ENCODE measurements around the gene CRYL1.

Gene CRYL1

DNA sequence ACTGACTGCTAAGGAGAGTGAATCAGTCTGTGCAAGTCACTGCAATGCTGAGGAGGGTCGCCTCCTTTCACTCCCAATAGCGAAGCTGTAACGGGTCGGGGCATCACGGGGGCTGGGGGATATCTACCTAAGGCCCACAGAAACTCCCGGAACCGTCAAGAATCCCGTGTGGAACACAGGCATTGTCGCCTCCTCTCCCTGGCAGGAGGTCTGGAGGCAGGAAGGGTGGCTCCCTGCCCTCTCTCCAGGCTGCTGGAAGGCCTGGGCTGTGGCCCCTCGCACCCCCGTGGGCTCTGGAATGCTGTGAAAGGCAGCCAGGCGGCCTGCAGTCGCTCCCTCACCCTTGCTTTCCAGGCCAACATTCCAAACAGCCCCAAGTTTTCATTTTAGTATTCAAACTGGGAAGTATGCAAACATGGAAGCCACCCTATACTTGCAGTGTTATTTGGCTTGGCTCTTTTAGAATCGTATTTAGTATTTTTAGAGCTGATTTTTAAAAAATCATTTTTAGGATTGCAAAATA, 109.4 kb downstream of the CRYL1 start:
- no peak for FAIRE-seq

DNA sequence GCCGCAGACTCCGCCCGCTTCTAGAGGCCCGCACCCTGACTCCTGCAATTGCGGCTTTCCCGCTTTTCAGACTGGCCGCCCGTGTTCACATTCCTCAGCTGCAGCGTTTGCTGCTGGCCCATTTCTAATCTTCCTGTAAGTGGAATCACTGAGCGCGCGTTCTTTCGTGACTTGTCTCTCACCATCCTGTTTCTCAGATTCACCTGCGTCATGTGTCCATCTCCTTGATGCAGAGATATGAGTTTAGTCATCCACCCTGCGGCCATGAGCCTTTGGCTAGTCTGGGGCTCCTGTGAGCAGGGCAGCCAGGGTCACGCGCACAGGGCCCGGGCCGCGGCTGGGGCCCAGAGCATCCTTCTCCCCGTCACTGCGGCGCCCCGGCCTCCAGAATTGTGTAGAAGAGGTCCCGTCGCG, 110.0 kb downstream of the CRYL1 start:
- no peak for FAIRE-seq

DNA sequence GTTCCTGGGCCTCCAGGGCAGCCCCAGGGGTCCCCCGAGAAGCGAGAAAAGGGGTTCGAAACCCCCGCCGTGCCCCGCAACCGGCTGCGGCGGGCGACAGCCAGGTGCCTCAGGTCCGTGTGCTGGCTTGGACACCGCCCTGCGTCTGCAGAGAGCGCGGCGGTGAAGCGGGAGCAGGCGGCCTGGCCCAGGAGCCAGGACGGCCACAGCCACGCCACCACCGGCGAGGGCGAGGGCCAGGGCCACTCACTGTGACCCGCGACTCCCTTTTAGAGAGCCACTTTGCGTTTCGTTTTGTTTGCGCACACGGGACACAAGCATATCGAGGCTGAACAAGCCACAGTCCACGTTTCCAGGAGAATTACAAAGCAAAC, 110.4 kb downstream of the CRYL1 start:
- no peak for FAIRE-seq

DNA sequence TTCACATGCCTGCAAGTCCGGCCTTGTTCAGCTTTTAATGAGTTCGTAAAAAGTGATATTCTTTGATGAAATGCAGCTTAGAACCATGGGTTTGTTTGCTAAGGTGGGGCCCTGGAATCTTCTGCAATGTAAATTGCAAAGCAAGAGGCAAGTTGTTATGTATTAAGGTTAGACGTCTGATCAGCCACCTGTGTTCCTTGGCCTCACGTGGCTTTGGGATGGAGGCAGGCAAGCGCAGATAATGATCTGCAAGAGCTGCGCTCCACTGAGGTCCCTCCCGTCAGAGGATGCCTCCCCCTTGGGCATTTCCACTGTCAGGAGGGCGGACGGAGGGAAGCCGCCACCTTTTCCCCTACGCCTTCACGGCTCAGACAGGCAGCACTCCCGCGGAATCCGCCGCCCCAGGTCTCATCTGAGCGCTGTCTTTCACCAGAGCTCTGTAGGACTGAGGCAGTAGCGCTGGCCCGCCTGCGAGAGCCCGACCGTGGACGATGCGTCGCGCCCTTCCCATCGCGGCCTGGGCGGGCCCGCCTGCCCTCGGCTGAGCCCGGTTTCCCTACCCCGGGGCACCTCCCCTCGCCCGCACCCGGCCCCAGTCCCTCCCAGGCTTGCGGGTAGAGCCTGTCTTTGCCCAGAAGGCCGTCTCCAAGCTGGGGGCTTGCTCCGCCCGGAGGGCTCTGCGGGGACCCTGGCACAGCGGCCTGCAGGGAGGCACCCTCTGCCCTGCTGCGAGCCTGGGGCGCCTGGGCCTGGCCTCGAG, 110.9 kb downstream of the CRYL1 start:
- FAIRE-seq: no peak

DNA sequence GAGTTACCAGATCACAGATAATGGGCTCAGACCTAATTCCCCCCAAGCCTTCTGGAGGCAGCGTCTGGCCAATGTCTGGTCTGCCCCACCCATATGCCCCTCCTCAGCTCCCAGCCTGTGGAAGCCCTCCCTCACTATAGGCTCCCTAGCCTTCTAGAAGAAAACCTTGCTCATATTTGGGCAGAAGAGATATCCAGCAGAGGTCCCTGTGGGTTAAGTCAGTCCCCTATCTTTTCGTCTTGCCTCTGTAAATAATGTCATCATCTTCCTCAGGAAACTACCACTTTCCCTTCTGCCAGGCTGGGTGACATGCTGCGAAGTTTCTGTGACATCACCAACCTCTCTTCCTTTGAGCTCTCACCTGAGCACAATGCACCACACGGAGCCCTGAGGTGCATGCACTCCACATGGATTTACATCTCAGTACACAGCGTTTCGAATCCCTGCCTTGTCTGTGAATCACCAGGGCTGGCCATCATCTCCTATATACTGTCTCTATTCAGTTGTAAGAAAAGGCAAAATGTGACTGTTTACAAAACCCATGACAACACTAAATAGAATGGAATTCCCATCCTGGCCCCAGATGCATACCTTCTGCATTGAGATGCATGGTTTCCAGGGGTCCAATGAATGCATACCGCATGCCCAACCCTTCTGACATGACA, 112.8 kb downstream of the CRYL1 start:
- FAIRE-seq: no peak

DNA sequence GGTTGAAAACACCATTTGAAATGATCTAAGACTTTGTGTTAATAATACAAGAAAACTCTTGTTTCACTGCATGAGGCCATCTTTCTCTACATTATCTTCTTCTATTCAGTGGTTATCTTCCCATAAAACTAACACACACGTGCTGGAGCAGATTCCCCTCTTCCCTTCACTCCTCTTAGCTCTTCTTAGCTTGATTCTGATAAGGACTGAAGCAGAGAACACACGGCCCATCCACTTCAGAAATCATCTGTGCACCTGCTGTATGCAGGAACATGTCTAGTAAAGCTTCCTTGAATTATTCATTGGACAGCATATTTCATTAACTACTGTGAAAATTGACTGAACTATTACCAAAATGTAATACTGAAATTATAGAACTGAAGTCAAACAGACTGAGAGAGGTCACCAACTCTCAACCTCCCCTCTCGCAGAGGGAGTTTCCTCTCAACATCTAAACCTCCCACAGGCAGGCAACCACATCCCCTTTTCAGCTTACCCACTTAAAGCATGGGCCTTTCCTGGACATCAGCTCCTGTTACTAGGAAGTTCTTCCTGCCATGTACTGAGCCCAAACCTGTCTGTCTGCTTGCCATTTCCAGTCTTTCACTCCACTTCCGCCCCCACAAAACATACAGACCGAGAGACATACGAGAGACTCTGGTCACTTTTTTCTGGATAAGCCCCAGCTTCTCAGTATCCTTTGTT, 113.9 kb downstream of the CRYL1 start:
- no peak for FAIRE-seq

DNA sequence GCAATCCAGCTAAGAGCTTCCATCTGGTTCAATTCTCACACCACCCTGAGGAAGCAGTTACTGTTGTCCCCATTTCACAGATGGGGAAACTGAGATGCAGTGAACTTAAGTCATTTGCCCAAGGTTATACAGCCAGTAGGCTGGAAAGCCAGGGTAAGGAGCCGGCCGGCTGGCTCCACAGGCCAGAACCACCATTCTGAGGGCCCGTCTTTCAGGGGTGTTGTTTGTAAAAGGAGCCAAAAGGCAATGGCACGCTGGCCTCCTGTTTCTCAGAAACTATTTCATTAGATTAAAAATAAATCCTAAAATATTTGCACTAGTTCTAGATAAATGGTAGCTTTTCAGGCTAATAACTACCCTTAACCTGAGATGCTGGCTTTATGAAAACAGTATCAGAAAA, 114.9 kb downstream of the CRYL1 start:
- FAIRE-seq: no peak

DNA sequence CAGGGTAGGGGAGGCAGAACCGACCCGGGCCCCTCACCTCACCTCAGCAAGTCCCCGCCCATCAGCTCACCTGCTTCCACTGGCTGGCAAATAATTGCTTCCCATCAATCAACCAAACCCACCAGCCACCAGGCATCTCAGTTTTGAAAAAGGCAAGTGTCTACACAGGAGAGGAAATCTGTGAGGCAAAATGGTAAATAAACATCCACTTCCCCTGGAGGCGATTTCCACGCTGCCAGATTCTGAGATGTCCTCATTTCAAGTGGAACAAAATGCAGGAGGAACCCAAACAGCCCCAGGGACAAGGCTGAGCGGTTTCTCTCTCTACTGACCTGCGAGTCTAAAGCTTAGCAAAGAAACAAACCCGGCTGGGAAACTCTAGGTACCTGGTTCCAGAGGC, 117.5 kb downstream of the CRYL1 start:
- no peak for FAIRE-seq

DNA sequence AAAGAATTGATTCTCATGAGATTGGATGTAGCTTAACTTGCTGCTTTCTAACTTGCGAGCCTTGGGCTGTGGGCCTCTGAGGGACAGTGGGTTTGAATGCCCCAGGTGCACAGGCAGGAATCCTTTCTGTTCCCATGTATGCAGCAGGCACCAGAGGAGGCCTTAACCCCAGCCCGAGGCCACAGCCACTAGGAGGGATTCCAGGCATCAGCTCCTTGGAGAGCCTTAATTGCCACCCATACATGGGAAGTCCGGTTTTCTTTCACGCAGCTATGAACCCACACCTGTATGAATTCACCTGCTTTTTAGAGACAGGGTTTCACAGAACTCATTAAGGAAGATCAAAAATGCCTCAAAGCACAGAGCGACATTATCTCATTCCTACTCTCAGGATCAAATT, 117.9 kb downstream of the CRYL1 start:
- FAIRE-seq: no peak

DNA sequence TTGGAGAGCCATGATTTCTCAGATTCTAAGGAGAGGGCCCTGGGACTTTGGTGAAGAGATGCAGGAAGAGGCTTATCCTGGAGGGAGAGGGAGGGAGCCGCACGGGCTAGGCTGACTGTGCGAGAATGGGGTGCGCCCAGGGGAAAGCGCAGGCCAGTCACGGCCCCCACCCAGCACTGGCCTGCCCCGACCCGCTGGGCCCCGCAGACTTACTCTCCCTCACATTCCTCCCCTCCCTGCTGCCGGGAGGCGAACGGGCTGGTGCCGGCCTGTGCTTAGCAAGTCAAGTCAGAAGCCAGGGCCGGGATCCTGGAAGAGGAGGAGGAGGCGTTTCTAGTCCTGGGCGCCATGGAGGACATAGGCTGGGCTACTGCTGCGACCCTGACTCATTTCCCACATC, 120.0 kb downstream of the CRYL1 start:
- no peak for FAIRE-seq

DNA sequence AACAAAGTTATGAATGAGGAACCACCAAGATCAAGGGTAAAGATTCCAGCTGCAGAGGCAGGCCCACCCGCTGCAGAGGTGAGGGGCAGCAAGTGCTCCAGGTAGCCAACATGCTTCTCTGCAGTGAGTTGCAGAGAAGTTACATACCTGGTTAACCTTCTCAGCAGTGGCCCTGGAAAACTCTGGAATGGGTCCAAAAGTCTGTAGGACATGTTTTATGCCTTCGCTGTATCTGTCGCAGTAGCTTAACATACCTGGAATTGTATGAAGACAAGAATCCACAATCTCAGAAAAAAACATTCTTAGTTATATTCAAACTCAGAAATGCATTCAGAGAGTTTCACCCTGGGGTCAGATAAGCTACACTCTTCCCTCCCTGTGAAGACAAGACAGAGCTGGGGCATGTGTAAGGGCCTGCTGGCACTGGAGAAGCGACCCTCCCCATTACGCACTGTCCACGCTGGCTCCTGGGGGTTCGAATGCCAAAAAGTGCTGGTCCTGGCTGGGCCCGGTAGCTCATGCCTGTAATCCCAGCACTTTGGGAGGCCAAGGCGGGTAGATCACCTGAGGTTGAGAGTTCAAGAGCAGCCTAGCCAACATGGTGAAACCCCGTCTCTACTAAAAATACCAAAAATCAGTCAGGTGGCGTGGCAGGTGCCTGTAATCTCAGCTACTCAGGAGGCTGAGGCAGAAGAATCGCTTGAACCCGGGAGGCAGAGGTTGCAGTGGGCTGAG, 121.0 kb downstream of the CRYL1 start:
- FAIRE-seq: no peak

DNA sequence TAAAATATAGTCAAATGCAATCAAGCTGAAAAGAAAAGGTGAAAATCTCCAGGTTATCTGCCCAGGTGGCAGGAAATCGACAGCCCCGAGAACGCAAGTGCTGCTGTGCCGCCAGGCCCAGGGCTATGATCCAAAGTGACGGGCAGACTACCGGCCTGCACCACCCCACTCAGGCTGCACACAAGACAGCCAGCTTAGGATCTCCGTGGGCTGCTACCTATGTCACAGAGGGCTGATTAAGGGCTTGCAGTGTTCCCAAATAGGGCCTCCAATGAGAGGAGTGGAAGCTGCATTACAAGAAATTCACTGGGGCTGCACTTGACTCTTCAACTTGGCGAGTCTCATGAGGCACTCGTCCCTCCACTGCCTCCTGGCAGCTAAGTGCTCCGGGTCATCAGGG, 121.8 kb downstream of the CRYL1 start:
- no peak for FAIRE-seq

DNA sequence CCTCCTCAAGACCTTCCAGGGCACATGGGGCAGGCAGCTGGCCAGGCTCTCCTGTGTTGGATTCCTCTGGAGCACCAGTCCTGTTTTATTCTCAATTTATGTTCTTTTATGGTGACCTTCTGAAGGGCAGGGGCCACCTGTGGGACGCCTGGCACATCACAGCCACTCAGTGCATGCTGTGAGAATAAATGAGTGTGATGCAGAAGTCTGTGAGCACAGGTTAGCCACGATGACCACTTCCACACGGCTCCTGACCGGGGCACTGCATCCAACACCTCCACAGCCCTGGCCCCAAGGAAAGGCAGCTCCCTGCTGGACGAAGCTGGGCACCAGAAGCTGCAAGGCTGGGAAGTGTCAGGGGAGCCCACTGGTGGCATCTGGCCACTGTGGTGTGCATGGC, 122.8 kb downstream of the CRYL1 start:
- FAIRE-seq: no peak

DNA sequence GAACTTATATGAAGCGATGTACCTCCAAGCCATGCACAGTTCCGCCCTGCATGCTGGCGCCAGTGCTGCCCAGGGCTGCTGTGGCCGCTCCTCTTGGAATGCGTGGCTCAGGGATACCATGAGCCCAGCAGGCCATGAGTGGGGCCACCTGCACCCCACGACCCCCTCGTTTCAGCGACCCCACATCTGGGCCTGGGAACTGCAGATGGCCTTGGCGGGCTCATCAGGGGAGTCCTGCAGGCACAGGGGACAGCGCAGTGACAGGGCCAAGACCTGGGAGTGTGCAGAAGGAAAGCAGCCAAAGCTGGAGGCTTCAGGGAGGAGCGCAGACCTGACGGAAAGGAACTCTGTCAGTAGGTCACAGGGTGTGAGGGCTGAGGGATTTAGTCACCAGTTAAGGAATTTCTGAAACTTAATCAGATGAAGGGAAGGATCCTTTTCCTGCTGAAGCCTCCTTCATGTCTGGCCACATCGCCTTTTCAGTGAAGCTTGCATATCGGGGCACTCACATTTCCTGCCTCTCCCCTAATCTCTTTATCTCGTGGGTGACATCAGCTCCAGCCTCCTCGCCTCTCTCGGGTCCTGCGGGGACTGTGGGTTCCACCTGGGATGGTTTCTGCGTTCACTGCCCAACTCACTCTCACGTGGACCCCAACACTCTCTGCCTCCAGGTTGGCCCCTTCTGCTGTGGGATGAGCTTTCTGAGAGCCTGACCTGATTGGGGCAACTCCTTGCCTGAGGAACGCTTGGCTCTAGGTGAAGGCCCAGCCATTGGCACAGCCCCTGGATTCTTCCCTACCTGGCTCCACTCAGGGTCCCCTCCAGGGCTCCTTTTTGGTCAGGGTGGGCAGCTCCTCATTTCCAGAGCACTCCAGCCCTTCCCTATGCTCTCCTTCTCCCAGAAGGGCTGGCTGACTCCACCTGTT, 123.5 kb downstream of the CRYL1 start:
- FAIRE-seq: no peak

DNA sequence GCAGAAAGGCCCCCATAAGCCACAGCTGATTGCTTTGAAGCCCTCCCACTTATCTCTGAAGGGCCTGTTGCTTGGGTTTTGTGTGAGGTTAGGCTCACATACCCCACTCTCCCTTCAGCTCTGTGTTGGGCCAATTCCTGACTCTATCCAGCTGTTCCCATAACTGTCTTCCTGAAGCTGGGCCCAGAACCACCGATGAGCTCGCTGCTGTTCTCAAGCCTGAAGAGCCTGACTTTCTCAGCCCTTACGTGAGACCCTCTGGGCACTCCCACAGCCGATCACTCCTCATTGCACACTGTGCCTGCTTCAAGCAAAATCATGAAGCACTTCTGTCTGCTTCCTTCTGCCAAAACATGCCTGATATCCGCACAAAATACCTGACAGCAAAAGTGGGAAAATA, 124.1 kb downstream of the CRYL1 start:
- FAIRE-seq: no peak

DNA sequence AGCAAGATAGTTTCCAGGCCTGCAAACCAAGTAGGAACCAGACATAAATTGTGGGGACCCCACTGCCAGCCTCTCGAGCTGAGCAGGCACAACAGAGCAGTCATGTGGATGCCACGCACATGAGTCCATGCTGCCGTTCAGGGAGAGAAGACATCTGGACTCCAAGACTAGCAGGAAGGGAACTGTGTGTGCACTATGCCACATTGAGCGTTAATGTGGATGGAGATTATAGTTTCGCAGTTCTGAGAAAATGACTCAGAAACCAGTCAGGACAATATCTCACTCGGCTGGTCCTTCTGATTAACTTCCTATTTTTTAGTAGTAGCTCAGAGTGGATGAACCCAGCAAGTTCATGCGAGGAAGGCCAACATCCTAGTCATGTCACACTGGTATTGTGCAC, 124.9 kb downstream of the CRYL1 start:
- no peak for FAIRE-seq

DNA sequence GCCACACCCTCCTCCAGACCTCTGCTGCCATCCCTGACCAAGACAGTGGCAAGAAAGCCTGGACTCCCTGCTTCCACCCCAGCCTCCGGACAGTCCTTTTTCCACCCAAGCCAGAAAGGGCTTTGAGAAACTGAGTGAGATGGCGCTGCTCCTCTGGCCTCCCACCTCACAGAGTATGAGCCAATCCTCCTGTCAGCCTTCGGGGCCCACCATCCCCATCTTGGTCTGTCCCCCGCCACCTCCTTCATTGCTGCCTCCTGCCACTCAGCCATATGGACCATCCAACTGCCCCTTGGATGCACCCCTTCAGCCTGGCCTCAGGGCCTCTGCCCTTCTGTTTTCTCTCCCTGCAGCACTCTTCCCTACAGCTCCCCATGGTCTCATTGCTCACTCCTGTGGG, 125.7 kb downstream of the CRYL1 start:
- FAIRE-seq: no peak

DNA sequence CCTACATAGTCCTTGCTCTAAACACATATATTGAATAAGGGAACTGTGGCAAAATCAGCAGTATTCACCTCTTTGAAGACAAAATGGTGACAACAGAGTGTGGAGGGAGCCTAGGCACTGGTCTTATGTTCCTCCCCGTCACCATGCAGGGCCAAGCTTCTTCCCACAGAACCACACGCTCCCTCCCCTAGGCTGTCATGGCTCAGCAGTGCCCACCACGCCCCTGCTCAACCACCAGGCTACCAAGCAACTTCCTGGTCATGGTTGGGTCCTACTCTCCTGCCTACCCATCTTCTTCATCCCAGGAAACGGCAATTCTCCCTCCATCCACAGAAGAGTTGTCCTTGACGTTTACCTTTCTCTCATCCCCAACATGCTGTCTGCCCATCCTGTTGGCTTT, 126.1 kb downstream of the CRYL1 start:
- no peak for FAIRE-seq

DNA sequence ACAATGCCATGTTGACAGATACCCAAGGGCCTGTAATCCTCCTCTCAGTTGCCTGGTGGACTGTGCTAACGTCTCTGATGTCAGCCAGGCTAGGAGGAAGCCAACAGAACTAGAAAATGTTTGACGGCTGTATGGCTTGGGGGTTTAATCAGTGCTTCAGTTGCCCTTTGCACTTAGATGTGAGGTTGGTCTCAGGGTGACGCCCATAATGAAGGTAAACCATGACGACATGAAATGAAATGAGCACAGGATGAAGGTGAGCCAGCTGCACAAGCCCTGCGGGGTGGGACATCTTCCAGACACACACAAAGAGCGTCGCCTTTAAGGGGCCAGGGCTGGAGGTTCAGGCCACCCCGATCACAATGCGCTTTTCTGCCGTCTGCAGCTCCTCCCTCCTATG, 127.2 kb downstream of the CRYL1 start:
- FAIRE-seq: no peak

DNA sequence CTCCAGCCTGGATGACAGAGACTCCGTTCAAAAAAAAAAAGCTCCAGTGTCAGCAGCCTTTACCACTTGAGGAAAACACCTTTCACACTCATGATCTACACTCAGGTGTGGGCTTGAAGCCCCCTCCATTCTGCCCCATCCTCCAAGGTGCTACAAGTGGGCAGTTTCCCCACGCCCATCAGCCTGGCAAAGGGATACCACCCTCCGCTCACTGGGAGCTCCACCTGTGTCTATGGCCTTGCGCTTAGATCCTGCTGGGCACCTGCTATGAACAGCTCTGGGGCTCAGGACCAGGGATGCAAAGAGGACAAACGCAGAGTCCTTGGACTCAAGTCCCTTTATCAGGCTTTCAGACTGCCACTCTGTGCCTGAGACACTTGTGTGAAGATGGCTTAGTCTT, 127.8 kb downstream of the CRYL1 start:
- no peak for FAIRE-seq

DNA sequence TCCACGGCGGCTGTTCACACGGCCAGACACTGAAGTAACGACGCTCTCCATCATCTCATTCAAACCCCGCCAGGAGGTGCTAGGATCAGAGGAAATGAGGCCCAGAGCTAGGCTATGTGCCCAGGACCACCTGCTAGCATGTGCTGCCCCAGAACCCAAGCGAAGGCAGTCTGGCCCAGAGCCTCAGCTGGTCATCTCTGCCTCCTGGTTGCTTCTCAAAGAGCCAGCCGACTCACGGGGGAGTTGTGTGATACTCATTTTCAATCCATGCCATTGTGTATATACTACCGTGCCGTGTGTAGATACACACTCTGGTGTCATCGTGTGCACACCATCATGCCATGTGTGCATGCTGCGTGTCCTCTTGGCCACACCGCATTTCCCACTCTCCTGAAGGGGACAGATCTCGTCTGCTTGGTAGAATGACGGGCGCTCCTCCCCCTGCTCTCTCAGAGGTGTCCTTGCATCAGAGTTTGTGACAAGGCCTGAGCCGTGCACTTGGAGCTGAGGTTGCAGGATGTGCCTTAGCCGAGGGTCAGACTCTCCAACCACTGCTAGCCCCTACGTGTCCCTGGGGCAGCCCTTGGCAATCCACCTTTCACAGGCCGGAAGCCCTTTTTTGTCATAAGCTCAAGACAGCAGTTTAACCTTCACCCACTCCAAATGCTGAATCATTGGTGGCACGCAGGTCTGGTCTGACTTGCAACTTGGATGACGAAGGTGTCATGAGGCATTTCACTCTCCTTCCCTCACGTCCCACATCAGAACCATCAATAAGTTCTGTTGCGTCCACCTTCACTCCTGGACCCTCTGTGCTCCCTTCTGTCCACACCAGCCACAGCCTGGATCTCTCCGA, 130.4 kb downstream of the CRYL1 start:
- FAIRE-seq: no peak

Data from islet of Langerhans (tissue), 1 donor.